ENCODE measurements around the gene TAC4.
A peak's percentile ranks its signal among the peaks of the same experiment; 100 is the strongest.

The TAC4 gene

DNA sequence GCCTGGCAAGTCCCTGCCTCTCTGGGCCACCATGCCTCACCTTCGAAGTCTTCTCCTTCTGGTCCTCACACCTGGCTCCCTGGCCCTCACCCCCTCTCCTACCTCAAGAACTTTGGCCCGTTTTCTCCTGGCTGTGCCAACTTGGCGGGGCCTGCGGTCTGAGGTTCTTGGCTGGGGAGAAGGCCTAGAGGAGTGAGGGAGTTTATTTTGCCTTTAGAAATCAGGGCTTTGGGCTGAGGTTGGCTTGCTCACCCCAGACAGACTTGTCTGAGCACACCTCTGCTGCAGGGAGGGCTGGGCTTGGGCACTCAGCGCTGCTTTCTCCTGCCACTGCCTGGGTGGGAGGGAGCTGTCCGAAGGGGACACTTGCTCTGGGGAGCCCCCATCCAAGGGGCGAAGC lies 23.3 kb upstream of the TAC4 start:
- no peak overlapping the region for H3K4me3 ChIP-seq (ENCODE audit: low read depth, low read length)
- no peaks in the 10 kb centered on the region for H3K27me3 ChIP-seq (ENCODE audit: control insufficient read depth, insufficient read depth, low read length)
- H3K4me1 ChIP-seq (ENCODE audit: control insufficient read depth, insufficient read depth, low read length), result peaks cover 5% of the 10 kb centered on the region
- H3K9ac ChIP-seq (ENCODE audit: low read depth, low read length), result no peak overlapping the region
- no peaks in the 10 kb centered on the region for H3K9me3 ChIP-seq (ENCODE audit: control insufficient read depth, insufficient read depth, low read length)
- H3K36me3 ChIP-seq (ENCODE audit: control insufficient read depth, insufficient read depth, low read length), result no peaks in the 10 kb centered on the region

DNA sequence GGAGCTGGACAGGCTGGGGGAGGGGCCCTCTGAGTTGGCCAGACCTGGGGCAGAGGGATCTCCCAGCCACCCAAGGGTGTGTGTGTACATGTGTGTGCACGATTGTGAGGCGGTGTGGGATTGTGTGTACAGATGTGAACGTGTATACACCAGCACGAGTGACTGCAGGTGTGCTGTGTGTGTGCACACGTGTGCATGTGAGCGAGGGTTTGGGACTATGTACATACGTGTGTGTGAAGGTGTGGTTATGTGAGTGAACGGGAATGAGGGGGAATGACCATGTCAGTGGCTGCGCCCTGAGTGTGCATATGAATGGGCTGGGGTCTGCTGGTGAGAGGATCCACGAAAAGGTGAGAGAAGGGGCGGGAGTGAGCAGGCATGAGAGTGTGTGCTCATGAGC lies 22.4 kb upstream of the TAC4 start:
- Histone ChIP-seq H3K27me3 (ENCODE audit: control insufficient read depth, insufficient read depth, low read length) (no peaks in the 10 kb centered on the region), H3K4me1 (ENCODE audit: control insufficient read depth, insufficient read depth, low read length) (peaks cover 8% of the 10 kb centered on the region), H3K9ac (ENCODE audit: low read depth, low read length) (no peak overlapping the region), H3K36me3 (ENCODE audit: control insufficient read depth, insufficient read depth, low read length) (no peaks in the 10 kb centered on the region), H3K9me3 (ENCODE audit: control insufficient read depth, insufficient read depth, low read length) (no peaks in the 10 kb centered on the region), H3K4me3 (ENCODE audit: low read depth, low read length) (no peak overlapping the region)

DNA sequence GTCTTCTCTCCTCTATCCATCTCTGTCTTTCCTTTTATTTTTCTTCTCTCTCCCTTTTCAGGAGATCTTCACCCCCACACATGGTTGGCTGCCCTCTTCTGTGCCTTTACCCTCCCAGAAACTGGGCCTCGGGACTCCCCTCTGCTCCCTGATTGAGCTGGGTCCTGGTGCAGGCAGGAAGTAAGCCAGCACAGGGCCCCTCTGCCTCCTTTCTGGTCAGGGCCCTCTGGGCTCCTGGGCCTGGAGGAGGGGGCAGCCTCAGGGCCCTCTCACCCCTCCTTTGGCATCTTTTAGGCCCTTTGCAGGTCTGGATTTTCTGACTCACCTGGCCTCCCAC lies 21.1 kb upstream of the TAC4 start:
- Histone ChIP-seq H3K36me3 (ENCODE audit: control insufficient read depth, insufficient read depth, low read length) (no peaks in the 10 kb centered on the region), H3K27me3 (ENCODE audit: control insufficient read depth, insufficient read depth, low read length) (no peaks in the 10 kb centered on the region), H3K9ac (ENCODE audit: low read depth, low read length) (no peak overlapping the region), H3K4me1 (ENCODE audit: control insufficient read depth, insufficient read depth, low read length) (peaks cover 12% of the 10 kb centered on the region), H3K9me3 (ENCODE audit: control insufficient read depth, insufficient read depth, low read length) (no peaks in the 10 kb centered on the region), H3K4me3 (ENCODE audit: low read depth, low read length) (no peak overlapping the region)

DNA sequence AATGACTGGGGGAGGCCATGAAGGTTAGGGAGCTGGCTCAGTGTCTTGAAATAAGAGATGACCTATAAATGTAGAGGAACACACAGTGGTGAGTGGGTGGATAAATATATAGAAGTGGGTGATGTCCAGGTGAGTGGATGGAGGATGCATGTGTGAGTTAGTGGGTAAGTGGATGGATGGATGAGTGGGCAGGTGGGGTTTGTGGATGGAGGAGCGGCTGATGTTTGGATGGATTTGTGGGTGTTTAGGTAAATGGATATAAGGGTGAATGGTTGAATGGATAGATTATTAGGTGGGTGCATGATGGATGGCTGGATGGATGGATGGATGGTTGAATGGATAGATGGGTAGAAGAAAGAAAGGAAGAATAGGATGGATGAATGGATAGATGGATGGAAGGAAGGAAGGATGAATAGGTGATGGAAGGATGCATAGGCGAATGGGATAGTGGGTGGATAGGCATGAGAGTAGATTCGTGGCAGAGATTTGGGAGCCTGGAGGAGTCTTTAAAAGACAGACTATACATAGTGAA lies 19.1 kb upstream of the TAC4 start:
- no peaks in the 10 kb centered on the region for H3K9me3 ChIP-seq (ENCODE audit: control insufficient read depth, insufficient read depth, low read length)
- H3K27me3 ChIP-seq (ENCODE audit: control insufficient read depth, insufficient read depth, low read length), result no peaks in the 10 kb centered on the region
- no peak overlapping the region for H3K9ac ChIP-seq (ENCODE audit: low read depth, low read length)
- no peak overlapping the region for H3K4me3 ChIP-seq (ENCODE audit: low read depth, low read length)
- H3K36me3 ChIP-seq (ENCODE audit: control insufficient read depth, insufficient read depth, low read length), result no peaks in the 10 kb centered on the region
- H3K4me1 ChIP-seq (ENCODE audit: control insufficient read depth, insufficient read depth, low read length), result peaks cover 15% of the 10 kb centered on the region

DNA sequence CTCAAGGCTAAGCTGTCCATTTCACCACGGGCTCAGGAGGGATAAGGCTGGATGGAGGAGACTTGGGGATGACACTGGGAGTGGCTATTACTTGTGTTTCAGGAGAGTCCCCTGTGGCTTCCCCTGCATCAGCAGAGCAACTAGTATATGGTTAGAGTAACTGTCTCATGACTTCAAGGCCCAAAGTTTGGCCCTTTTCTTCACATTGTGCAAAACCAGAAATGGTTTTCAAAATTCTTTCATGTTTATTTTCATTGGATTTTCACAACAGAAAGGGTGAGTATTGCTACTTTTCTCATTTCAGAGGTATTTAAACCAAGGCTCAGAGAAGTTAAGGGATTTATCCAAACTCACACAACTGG lies 18.1 kb upstream of the TAC4 start:
- H3K27me3 ChIP-seq (ENCODE audit: control insufficient read depth, insufficient read depth, low read length), result no peaks in the 10 kb centered on the region
- H3K9ac ChIP-seq (ENCODE audit: low read depth, low read length), result no peak overlapping the region
- H3K36me3 ChIP-seq (ENCODE audit: control insufficient read depth, insufficient read depth, low read length), result no peaks in the 10 kb centered on the region
- peak overlapping the region; percentile 16 for H3K4me3 ChIP-seq (ENCODE audit: low read depth, low read length)
- peaks cover 15% of the 10 kb centered on the region for H3K4me1 ChIP-seq (ENCODE audit: control insufficient read depth, insufficient read depth, low read length)
- H3K9me3 ChIP-seq (ENCODE audit: control insufficient read depth, insufficient read depth, low read length), result no peaks in the 10 kb centered on the region

DNA sequence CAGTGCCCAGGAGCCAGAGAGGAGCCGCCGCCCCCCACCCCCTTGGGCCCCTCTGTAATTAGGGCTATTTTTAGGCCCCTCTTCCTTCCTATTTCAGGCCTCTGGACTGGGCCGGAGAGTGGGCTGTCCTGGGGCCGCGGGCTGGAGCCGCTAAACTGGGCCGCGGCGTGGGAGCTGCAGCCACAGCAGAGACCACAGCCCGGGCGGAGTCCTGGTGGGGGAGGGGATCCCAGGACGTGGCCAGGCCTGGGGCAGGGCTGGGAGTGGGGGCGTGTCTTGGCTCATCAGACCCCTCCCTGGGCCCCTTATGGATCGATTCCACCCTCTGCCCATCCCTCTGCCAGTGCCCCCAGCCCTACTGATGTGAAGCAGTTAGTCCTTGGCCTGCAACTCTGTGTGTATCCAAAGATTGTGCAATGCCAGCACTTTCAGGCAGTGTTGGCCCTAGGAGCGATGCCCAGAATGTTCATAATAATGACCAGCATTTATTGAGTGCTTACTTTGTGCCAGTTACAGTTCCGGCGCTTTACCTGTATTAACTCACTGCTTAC lies 15.0 kb upstream of the TAC4 start:
- no peaks in the 10 kb centered on the region for H3K9me3 ChIP-seq (ENCODE audit: control insufficient read depth, insufficient read depth, low read length)
- peaks cover 6% of the 10 kb centered on the region for H3K27me3 ChIP-seq (ENCODE audit: control insufficient read depth, insufficient read depth, low read length)
- H3K9ac ChIP-seq (ENCODE audit: low read depth, low read length), result no peak overlapping the region
- no peaks in the 10 kb centered on the region for H3K36me3 ChIP-seq (ENCODE audit: control insufficient read depth, insufficient read depth, low read length)
- H3K4me1 ChIP-seq (ENCODE audit: control insufficient read depth, insufficient read depth, low read length), result peaks cover 15% of the 10 kb centered on the region
- H3K4me3 ChIP-seq (ENCODE audit: low read depth, low read length), result no peak overlapping the region

DNA sequence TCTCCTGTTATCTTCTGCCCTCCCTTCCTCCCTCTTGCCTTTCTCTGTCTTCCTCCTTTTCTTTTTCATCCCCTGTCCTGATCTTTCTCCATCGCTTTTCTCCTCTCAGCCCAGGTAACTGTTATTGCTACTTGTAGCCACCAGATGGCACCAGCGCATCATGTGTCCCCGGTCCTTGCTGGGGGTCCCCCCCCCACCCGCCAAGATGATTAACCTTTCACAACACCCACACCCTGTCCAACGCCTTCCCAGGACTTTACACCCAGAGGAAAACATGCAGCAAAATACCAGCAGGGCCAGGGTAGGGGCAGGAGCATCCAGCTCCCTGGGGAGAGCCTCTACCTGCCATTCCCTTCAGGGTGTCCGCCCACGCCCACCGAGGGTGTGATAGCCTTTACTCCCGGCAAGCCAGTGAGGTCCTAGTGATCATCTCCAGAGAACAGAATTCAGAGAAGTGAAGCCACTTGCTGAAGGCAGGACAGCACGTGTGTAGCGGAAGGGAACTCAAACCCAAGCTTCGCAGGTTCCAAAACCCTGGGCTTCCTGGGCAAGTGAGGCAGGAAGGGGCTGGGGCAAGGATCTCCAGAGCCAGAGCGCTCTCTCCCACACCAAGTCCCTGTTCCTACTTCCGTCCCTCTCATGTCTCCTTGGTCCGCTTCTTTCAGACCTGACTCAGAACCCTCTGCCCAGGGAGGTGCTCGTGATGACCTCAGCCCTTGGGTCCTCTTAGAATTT lies 13.4 kb upstream of the TAC4 start:
- H3K36me3 ChIP-seq (ENCODE audit: control insufficient read depth, insufficient read depth, low read length), result no peaks in the 10 kb centered on the region
- H3K9ac ChIP-seq (ENCODE audit: low read depth, low read length), result no peak overlapping the region
- peaks cover 9% of the 10 kb centered on the region for H3K27me3 ChIP-seq (ENCODE audit: control insufficient read depth, insufficient read depth, low read length)
- no peaks in the 10 kb centered on the region for H3K9me3 ChIP-seq (ENCODE audit: control insufficient read depth, insufficient read depth, low read length)
- H3K4me3 ChIP-seq (ENCODE audit: low read depth, low read length), result peak overlapping the region; percentile 22
- H3K4me1 ChIP-seq (ENCODE audit: control insufficient read depth, insufficient read depth, low read length), result peaks cover 15% of the 10 kb centered on the region

DNA sequence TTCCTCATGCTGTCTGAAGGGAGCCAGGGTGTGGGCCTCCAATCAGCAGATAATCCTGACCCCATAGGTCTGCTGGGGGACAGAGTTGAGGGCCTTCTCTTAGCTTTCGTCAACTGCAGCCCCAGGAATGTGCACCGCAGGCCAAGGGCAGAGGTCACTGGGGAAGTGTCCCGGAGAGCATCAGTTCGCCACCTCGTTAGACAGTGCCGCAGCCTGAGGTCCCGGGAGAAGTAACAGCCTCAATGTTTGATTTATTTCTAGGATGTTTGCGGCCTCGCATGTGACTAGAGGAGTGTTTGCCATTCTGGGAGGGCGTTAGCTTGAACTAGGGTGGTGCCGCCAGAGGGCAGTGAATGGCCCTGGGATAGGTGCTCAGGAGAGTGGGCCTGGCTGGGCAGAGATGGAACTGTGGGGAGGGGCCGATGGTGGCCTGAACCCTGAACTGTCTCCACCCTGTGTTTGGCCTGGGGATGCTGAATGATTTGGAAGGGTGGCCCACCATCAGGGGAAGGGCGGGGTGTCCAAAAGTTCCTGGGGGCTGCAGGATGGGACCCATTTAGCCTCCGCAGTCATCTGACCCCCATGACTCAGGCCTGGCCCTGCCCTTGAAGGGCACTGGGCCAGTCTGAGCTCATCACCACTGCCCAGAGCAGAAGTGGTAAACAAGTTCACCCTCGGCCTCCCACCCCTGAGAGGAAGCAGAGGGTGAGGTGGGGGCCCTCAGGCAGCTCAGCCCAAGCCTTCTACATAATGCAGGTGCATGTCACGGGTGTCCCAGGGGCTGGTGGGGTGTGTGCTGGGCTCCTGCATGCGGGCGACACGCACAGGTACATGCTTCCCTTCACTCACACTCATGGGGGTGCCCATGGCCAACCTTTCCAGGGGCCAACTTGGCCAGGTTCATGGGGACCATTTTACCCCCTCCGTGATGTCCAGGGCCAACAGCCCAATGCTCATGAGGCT lies 12.4 kb upstream of the TAC4 start:
- H3K9ac ChIP-seq (ENCODE audit: low read depth, low read length), result no peak overlapping the region
- no peak overlapping the region for H3K4me3 ChIP-seq (ENCODE audit: low read depth, low read length)
- H3K4me1 ChIP-seq (ENCODE audit: control insufficient read depth, insufficient read depth, low read length), result peaks cover 6% of the 10 kb centered on the region
- H3K27me3 ChIP-seq (ENCODE audit: control insufficient read depth, insufficient read depth, low read length), result peaks cover 13% of the 10 kb centered on the region
- no peaks in the 10 kb centered on the region for H3K9me3 ChIP-seq (ENCODE audit: control insufficient read depth, insufficient read depth, low read length)
- H3K36me3 ChIP-seq (ENCODE audit: control insufficient read depth, insufficient read depth, low read length), result no peaks in the 10 kb centered on the region

DNA sequence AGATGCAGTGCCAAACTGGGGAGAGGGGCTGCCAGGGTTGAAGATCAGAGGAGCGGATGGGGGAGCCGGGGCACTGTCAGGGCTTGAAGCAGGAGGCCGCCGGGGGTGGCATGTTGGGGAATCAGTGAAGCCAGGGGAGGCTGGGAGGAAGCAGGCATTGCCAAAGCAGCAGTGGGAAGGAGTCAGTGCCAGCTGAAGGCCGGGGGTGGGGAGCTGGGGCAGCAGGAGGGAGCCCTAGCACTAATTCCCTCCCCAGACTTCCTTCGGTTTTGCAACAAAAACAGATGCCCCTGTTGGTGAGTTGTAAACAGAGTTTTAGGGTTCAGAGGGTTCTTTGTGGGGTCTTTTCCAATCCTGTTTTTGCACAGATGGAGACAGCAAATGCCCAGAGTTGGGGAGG lies 10.9 kb upstream of the TAC4 start:
- H3K27me3 ChIP-seq (ENCODE audit: control insufficient read depth, insufficient read depth, low read length), result peaks cover 25% of the 10 kb centered on the region
- H3K4me3 ChIP-seq (ENCODE audit: low read depth, low read length), result no peak overlapping the region
- H3K9me3 ChIP-seq (ENCODE audit: control insufficient read depth, insufficient read depth, low read length), result no peaks in the 10 kb centered on the region
- no peaks in the 10 kb centered on the region for H3K36me3 ChIP-seq (ENCODE audit: control insufficient read depth, insufficient read depth, low read length)
- H3K4me1 ChIP-seq (ENCODE audit: control insufficient read depth, insufficient read depth, low read length), result peaks cover 3% of the 10 kb centered on the region
- no peak overlapping the region for H3K9ac ChIP-seq (ENCODE audit: low read depth, low read length)

DNA sequence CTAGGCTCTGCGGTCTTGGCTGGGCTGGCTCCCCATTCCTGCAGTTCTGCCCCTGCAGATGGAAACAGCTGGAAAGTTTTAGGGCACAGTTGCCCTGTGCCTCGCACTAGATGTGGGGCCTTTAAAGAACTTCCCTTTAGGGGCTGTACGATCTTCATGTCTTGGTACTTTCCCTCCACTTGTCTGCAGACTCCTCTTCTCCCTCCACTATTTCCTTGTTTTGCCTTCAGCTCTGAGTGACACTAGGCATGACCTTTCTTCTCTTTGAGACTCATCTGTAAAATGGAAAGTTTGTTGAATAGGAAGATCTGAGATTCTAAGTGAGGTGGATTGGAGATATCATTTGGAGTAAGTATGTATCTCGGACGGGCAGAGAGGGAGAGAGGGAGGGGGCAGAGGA lies 6.3 kb upstream of the TAC4 start:
- no peaks in the 10 kb centered on the region for H3K36me3 ChIP-seq (ENCODE audit: control insufficient read depth, insufficient read depth, low read length)
- no peak overlapping the region for H3K4me3 ChIP-seq (ENCODE audit: low read depth, low read length)
- H3K9ac ChIP-seq (ENCODE audit: low read depth, low read length), result no peak overlapping the region
- peaks cover 7% of the 10 kb centered on the region for H3K4me1 ChIP-seq (ENCODE audit: control insufficient read depth, insufficient read depth, low read length)
- H3K27me3 ChIP-seq (ENCODE audit: control insufficient read depth, insufficient read depth, low read length), result peaks cover 49% of the 10 kb centered on the region
- no peaks in the 10 kb centered on the region for H3K9me3 ChIP-seq (ENCODE audit: control insufficient read depth, insufficient read depth, low read length)

DNA sequence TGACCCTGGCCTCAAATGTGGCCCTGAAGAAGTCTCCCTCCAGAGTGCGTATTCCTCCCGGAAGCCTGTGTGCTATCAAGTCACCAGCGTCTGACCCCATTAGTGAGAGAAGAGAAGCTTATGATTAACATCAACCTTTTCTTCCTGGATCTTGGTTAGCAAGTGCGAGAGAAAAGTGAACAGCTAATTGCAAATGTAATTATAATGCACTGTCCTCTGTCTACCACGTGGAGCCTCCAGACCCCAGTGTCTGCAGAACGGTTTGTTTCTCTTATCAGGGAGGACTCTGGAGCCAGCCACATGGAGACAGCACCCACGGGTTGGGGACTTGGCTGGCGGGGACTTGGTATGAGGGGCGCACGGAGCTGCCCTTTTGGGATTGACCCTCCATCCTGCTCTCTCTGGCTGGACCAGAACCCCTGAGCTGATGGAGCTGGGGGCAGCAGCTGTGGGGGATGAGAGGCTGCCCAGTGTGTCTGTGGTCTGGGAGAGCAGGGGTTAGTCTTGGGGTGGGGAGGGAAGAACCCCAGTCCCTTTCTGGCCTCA lies 5.7 kb upstream of the TAC4 start:
- Histone ChIP-seq H3K4me1 (ENCODE audit: control insufficient read depth, insufficient read depth, low read length) (peaks cover 7% of the 10 kb centered on the region), H3K4me3 (ENCODE audit: low read depth, low read length) (no peak overlapping the region), H3K9me3 (ENCODE audit: control insufficient read depth, insufficient read depth, low read length) (no peaks in the 10 kb centered on the region), H3K27me3 (ENCODE audit: control insufficient read depth, insufficient read depth, low read length) (peaks cover 47% of the 10 kb centered on the region), H3K36me3 (ENCODE audit: control insufficient read depth, insufficient read depth, low read length) (no peaks in the 10 kb centered on the region), H3K9ac (ENCODE audit: low read depth, low read length) (no peak overlapping the region)

All from iPS-15b (cell line).